Osteoblast (primary cell): Measurements from ENCODE around the gene RPS27L. TPM values are rescaled to one million over a fixed set of nuclear protein-coding genes. Genes with fewer than 3 reads are reported as not detected.
A peak's percentile ranks its signal among the peaks of the same experiment; 100 is the strongest.

Experiments used
- DNase-seq: peaks from one replicate; pipeline ENCODE4 v3.0.0; 2011; ENCODE audit warnings: low spot score, mixed read lengths; ENCODE audit not compliant: insufficient read length; ENCODE audit errors: missing footprints
- H2AFZ ChIP-seq: 2 replicates; pipeline ENCODE4 v1.6.0; 2011; ENCODE audit warnings: mild to moderate bottlenecking, low read length
- H3K27ac ChIP-seq: 2 replicates; pipeline ENCODE4 v1.5.1; 2011; ENCODE audit warnings: mild to moderate bottlenecking, low read depth, low read length, moderate library complexity
- H3K27me3 ChIP-seq: 2 replicates; pipeline ENCODE4 v1.6.0; 2012; ENCODE audit warnings: mild to moderate bottlenecking, control low read depth, inconsistent platforms, low read length, moderate library complexity; ENCODE audit not compliant: insufficient read depth
- H3K36me3 ChIP-seq: 2 replicates; pipeline ENCODE4 v1.5.1; 2011; ENCODE audit warnings: mild to moderate bottlenecking, low read length, control low read depth, moderate library complexity; ENCODE audit not compliant: insufficient read depth
- H3K4me1 ChIP-seq: 2 replicates; pipeline ENCODE4 v1.5.1; 2011; ENCODE audit warnings: mild to moderate bottlenecking, low read length, control low read depth, moderate library complexity; ENCODE audit not compliant: insufficient read depth
- H3K4me2 ChIP-seq: 2 replicates; pipeline ENCODE4 v1.6.0; 2011; ENCODE audit warnings: mild to moderate bottlenecking, low read length; ENCODE audit not compliant: insufficient read depth
- H3K4me3 ChIP-seq: fragments of 200-600 bp; sonication (generic); 3 replicates; pipeline ENCODE4 v1.5.1; 2012; ENCODE audit warnings: mild to moderate bottlenecking, low read length, inconsistent platforms; ENCODE audit not compliant: insufficient read depth
- H3K79me2 ChIP-seq: 2 replicates; pipeline ENCODE4 v1.6.0; 2012; ENCODE audit warnings: mild to moderate bottlenecking, low read length, control low read depth, inconsistent platforms; ENCODE audit not compliant: insufficient read depth
- H3K9me3 ChIP-seq: 2 replicates; pipeline ENCODE4 v1.5.1; 2011; ENCODE audit warnings: low read depth, low read length, control low read depth
- H4K20me1 ChIP-seq: 2 replicates; pipeline ENCODE4 v1.6.0; 2012; ENCODE audit warnings: mild to moderate bottlenecking, low read length, control low read depth; ENCODE audit not compliant: insufficient read depth
- total RNA-seq: library from RNA; depleted of rRNA; stranded (reverse); fragments of >200 nt; gene quantifications from 2 replicates; pipeline ENCODE4 v1.2.3, GENCODE V29; 2012
- TF ChIP-seq, protein P1 (sequence below): IDR thresholded peaks from 2 replicates; pipeline ENCODE4 v1.5.1; 2011; ENCODE audit warnings: mild to moderate bottlenecking, low read depth, low read length, moderate library complexity; ENCODE audit errors: extremely low read depth

Gene RPS27L
- total RNA-seq, 1 donor: 281 TPM

DNA sequence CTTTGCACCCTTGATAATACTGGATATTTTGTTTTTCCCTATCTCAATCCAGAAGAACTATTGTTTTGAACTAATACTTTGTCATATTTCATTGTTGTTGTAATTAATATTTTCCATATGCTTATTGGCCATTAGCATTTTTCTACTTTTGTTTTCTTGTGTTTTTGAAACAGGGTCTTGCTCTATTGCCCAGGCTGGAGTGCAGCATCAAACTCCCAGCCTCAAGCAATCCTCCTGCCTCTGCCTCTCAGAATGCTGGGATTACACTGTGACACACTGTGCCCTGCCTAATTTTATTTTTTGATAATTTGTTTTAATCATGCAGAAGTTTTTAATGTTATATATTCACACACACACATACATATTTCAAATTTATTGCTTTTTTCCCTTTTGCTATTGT, 3.4 kb upstream of the RPS27L start:
- Histone ChIP-seq H3K9me3 (no peaks in the 10 kb centered on the region), H3K79me2 (peaks cover 26% of the 10 kb centered on the region), H3K4me3 (no peak overlapping the region), H4K20me1 (no peaks in the 10 kb centered on the region), H3K27me3 (no peaks in the 10 kb centered on the region), H3K4me1 (peaks cover 5% of the 10 kb centered on the region), H2AFZ (no peak overlapping the region), H3K36me3 (no peaks in the 10 kb centered on the region), H3K27ac (no peak overlapping the region), H3K4me2 (no peak overlapping the region)
- DNase-seq: no peak
- TF ChIP-seq, protein P1, sequence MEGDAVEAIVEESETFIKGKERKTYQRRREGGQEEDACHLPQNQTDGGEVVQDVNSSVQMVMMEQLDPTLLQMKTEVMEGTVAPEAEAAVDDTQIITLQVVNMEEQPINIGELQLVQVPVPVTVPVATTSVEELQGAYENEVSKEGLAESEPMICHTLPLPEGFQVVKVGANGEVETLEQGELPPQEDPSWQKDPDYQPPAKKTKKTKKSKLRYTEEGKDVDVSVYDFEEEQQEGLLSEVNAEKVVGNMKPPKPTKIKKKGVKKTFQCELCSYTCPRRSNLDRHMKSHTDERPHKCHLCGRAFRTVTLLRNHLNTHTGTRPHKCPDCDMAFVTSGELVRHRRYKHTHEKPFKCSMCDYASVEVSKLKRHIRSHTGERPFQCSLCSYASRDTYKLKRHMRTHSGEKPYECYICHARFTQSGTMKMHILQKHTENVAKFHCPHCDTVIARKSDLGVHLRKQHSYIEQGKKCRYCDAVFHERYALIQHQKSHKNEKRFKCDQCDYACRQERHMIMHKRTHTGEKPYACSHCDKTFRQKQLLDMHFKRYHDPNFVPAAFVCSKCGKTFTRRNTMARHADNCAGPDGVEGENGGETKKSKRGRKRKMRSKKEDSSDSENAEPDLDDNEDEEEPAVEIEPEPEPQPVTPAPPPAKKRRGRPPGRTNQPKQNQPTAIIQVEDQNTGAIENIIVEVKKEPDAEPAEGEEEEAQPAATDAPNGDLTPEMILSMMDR: no peak

- Histone ChIP-seq H4K20me1 (peaks cover 3% of the 10 kb centered on the region), H3K9me3 (no peaks in the 10 kb centered on the region), H3K36me3 (peaks cover 21% of the 10 kb centered on the region), H2AFZ (peak overlapping the region; percentile 89), H3K4me1 (peaks cover 23% of the 10 kb centered on the region), H3K27ac (peak overlapping the region; percentile 82), H3K4me2 (peak overlapping the region; percentile 84), H3K4me3 (peak overlapping the region; percentile 83), H3K27me3 (no peaks in the 10 kb centered on the region), H3K79me2 (peaks cover 45% of the 10 kb centered on the region)
- peak; percentile 92 for DNase-seq
- TF ChIP-seq, protein P1: peak; percentile 8
Observed at GRCh38 chr15:63157891-63158431, 684 bp upstream of the RPS27L start.

DNA sequence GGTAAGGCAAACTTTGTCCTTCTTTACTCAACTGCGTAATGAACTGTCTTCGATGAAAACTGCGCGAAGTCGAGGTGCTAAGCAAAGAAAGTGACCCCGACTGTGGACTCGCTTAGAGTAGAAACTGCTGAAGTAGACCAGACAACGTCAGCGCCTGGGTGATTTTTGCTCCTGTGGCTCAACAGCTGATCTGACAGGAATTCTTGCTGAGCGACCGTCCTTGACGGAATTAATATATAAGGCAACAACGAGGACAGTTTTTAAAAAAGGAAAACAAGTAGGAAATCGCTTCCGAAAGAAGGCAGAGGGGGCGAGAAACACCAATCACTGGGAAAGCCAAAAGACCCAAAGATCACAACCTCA, 541 bp downstream of the RPS27L start:
- H3K4me1 ChIP-seq: peaks cover 23% of the 10 kb centered on the region
- peaks cover 3% of the 10 kb centered on the region for H4K20me1 ChIP-seq
- H3K27me3 ChIP-seq: no peaks in the 10 kb centered on the region
- peak overlapping the region; percentile 84 for H3K4me2 ChIP-seq
- H3K4me3 ChIP-seq: peak overlapping the region; percentile 83
- H3K27ac ChIP-seq: peak overlapping the region; percentile 82
- no peaks in the 10 kb centered on the region for H3K9me3 ChIP-seq
- no peak overlapping the region for H2AFZ ChIP-seq
- H3K79me2 ChIP-seq: peaks cover 48% of the 10 kb centered on the region
- TF ChIP-seq, protein P1: no peak
- no peak for DNase-seq
- peaks cover 33% of the 10 kb centered on the region for H3K36me3 ChIP-seq

GRCh38 chr15:63156086-63156710, 1.1 kb downstream of the RPS27L start:
- Histone ChIP-seq H2AFZ (no peak overlapping the region), H3K4me1 (peaks cover 23% of the 10 kb centered on the region), H3K9me3 (no peaks in the 10 kb centered on the region), H3K27me3 (no peaks in the 10 kb centered on the region), H3K36me3 (peaks cover 38% of the 10 kb centered on the region), H3K4me2 (peak overlapping the region; percentile 84), H3K79me2 (peaks cover 48% of the 10 kb centered on the region), H3K27ac (peak overlapping the region; percentile 82), H4K20me1 (peaks cover 3% of the 10 kb centered on the region), H3K4me3 (peak overlapping the region; percentile 83)
- TF ChIP-seq, protein P1: no peak
- no peak for DNase-seq
